Endometrial microvascular endothelial cells (primary cell): ENCODE measurements around the gene SPDYE4. TPM values are rescaled to one million over a fixed set of nuclear protein-coding genes. Genes with fewer than 3 reads are reported as not detected.

ENCODE experiments used
- total RNA-seq: library from RNA; depleted of rRNA; stranded (reverse); fragments of >200 nt; gene quantifications from one replicate; pipeline ENCODE4 v1.2.3, GENCODE V29; 2015; ENCODE audit errors: inconsistent ontology term

SPDYE4 gene
- total RNA-seq, 1 donor from 2014 or later, result not detected

Other genes with a start within 250 kb of the SPDYE4 start
- 14.1 TPM for gene MYH10, start 127.8 kb downstream of the SPDYE4 start, total RNA-seq
- not detected for gene CCDC42, start 13.7 kb downstream of the SPDYE4 start, total RNA-seq
- not detected for gene MFSD6L, start 40.8 kb upstream of the SPDYE4 start, total RNA-seq
- gene PIK3R6, start 109.1 kb upstream of the SPDYE4 start, total RNA-seq, result not detected
- not detected for gene PIK3R5, start 207.2 kb upstream of the SPDYE4 start, total RNA-seq